GM12891 (cell line): ENCODE measurements around the gene ACTN3.

Experiments used
- PAX5 ChIP-seq: IDR thresholded peaks from 2 replicates; pipeline ENCODE4 v1.6.1; 2011; ENCODE audit warnings: low read length, moderate library complexity, mild to moderate bottlenecking; ENCODE audit not compliant: insufficient read depth, severe bottlenecking
- POLR2A ChIP-seq: IDR thresholded peaks from 2 replicates; pipeline ENCODE4 v1.6.1; 2011; ENCODE audit warnings: low read depth, low read length, control low read depth
- POLR2AphosphoS5 ChIP-seq: IDR thresholded peaks from 2 replicates; pipeline ENCODE4 v1.6.1; 2011; ENCODE audit warnings: low read depth, low read length, control low read depth
- POU2F2 ChIP-seq: IDR thresholded peaks from 2 replicates; pipeline ENCODE4 v1.6.1; 2011; ENCODE audit warnings: low read depth, mild to moderate bottlenecking, control low read depth, low read length, moderate library complexity
- SPI1 ChIP-seq: IDR thresholded peaks from 2 replicates; pipeline ENCODE4 v1.6.1; 2011; ENCODE audit warnings: low read depth, low read length, control low read depth
- TAF1 ChIP-seq: IDR thresholded peaks from 2 replicates; pipeline ENCODE4 v1.6.1; 2011; ENCODE audit warnings: low read depth, low read length, control low read depth

GRCh38 chr11:66598993-66599392, 52.3 kb downstream of the ACTN3 start:
- TF ChIP-seq POLR2AphosphoS5 (no peak), SPI1 (no peak), POLR2A (no peak), TAF1 (no peak), POU2F2 (no peak), PAX5 (no peak)
